NCI-H526 (cell line): Measurements from ENCODE around the gene FAM184B.
A peak's percentile ranks its signal among the peaks of the same experiment; 100 is the strongest.

Experiments used
- DNase-seq, 2 experiments: peaks; one replicate each; lab custom pipeline; 2025; lab: John Stamatoyannopoulos, UW

The FAM184B gene

GRCh38 chr4:17781300-17782287, at the start of gene FAM184B:
TSS of gene FAM184B (minus strand) at chr4:17781621. CDS start at chr4:17781299, 322 bp downstream.
- peak in 1 of 2 experiments; percentile 64 for DNase-seq

DNA sequence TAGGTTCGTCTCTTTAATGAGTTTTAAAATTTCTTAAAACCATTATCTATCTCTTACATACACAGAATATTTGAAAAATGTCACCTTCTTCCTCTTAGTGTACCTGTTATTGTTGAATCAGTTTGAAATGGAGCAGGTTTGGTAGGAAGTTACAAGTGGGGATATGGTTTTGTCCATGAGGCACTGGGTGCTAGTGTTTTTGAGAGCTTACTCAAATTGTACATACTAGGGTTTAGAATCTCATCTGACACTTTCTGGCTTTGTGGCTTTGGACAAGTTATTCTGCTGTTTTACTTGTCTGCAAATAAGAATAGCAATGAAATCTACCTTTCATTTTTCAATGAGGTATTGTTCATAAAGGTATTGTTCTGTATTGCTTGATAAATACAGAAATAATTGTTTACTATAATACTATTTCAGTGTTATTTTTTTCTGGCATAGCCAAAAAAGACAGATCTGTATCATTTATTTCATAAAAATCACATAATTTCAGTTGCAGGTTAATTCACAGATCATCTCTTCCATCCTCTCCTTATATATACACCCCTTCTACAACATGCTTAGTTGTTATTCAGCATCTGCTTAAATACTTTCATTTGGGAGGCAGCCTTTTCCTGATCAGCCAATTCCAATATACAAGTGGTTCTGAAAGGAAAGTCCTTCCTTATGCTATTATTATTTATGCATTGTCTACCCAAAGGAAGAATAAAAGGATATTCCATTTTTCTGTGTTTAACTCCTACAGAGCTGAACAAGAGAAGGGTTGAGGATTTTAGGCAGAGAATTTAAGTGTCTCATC, 42.6 kb upstream of the FAM184B start:
- DNase-seq, result no peak

DNA sequence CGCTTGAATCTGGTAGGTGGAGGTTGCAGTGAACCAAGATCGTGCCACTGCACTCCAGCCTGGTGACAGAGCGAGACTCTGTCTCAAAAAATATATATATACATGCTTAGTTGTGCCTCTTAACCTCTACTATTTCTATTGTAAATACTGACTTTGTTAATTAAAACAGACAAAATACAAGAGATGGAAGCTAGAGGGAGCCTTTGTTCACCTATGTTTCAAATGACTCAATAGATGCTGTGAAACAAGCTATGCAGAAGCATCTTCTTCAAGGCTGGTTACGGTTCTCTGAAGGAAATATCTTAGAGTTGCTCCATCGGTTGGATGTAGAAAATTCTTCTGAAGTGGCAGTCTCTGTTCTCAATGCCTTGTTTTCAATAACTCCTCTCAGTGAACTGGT, 35.6 kb upstream of the FAM184B start:
- DNase-seq, result peak; percentile 37 to 39

DNA sequence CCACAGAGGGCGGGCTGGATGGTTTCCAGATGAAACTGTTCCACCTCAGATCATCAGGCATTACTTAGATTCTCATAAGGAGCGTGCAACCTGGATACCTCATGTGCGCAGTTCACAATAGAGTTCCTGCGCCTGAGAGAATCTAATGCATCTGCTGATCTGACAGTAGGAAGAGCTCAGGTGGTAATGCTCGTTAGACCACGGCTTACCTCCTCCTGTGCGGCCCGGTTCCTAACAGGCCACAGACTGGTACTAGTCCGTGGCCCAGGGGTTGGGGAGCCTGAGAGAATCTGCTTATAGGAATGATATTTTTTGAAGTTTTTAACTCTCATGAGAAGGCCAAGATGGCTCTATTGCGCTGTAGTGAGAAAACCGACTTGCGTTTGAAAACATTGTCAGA, 34.7 kb upstream of the FAM184B start:
- no peak for DNase-seq

DNA sequence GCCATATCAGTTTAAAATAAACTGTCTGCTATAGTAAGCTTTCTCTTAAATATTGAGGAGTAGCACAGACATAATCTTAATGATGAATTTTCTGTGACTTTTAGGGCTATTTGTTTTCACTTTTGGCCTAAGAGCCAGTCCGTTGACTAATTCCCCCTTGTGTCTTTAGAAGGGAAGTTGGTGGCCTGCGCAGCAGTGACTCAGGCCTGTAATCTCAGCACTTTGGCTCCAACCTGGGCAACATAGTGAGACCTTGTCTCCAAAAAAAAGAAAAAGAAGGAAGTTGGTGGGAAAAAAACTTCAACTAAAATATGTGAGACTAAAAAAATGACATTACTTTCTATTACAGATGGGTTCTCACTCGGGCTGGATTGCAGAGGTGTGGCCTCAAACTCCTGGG, 32.7 kb upstream of the FAM184B start:
- DNase-seq, result no peak

GRCh38 chr4:17812801-17813200, 31.4 kb upstream of the FAM184B start:
- no peak for DNase-seq

GRCh38 chr4:17812125-17812524, 30.7 kb upstream of the FAM184B start:
- DNase-seq, result no peak

DNA sequence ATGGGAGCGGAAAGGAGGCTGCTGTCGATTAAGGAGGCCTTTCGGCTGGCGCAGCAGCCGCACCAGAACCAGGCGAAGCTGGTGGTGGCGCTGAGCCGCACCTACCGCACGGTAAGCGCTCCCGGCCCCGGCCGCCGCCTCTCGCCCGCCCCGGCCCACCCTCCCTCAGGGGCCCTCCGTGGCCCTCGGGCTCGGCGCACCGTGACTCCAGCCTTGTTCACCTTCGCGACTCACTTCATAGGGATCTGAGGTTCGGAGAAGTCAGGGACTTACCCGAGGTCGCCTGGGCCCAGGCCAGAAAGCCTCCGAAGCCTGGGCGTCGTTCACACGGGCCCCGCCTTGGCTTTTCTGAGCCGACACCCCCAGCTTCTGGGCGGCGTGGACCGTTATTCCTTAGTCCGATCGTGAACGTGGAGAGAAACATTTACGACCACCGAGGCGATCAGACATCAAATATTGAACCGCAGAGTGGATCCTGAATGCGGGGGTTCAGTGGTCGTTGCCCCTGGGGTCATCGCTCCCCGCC, 29.7 kb upstream of the FAM184B start:
- DNase-seq, result no peak

DNA sequence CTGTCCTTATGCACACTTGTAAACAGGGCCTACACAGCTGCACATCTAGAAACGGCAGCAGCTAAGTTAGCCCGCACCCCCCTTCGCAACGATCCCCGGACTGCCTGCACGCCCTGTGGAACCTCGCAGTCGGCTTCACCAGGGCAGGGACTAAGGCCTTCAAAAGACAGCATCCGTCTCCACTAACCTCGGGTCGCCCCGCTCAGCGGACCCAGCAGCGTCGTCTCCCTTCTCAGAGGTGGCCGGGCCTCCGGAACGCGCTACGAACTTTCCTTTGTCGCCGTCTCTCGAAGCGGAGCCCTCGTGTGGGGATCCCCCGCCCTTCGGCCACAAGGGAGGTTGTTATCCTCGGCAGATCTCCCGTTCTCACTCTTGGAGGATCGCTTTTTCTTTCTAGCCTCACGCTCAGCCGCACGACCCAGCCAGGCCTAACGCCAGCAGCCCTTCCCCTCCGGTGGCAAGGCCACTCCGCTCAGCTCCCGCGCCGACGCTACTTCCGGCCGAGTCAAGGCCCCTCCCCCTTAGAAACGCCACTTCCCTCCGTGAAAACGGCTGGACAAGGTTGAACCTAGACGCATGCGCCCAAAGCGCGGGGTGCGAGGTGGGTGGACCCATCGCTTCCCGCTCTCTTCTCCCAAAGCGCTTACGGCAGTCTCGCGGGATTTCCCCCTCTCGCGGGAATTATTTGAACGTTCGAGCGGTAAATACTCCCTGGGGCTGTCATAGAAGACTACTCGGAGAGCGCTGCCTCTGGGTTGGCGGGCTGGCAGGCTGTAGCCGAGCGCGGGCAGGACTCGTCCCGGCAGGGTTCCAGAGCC, 29.0 kb upstream of the FAM184B start, which contains the start of the genes DCAF16 and NCAPG:
DCAF16 (minus strand) TSS at position 498 of the 818 bp plus-strand sequence. CDS start 6,616 bp downstream, outside the sequence.
NCAPG (plus strand) TSS at position 720 of the 818 bp plus-strand sequence. CDS start 99 bp downstream, outside the sequence.
- DNase-seq, result peak; percentile 98 to 99

DNA sequence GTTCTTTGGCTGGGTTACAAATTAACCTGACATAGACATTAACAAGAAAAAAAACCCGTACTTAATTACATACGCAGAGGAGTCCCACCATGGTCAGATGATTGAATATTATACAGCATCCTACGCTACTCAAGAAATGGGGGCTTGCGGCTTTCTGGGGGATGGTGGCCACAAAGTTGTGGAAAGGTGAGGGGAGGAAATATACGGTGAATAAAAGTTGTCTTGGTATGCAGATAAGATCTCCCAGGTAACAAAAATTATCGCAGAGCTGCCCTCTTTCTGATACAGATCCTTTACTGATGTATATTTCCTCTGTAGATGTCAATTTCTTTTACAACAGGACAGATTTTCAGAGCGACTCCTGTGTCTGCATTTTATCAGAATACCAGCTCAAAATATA, 28.2 kb upstream of the FAM184B start:
- DNase-seq, result peak in 1 of 2 experiments; percentile 10

DNA sequence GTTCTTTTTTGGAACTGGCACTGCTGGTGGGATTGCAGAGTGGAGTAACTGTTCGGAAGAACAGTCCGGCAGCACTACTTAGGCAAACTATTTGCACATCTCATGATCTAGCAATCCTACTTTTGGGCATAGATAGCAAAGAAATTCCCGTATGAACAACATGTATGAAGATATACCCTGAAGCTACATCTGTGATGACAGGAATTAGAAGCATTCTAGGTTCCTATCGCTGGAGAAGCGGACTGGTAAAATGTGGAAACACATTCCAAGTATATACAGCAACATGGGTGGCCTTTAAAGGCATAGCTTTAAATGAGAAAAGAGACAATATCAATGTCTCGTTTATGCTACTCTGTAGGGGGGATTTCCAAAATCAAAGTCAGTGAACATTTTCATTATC, 26.0 kb upstream of the FAM184B start:
- DNase-seq, result no peak

DNA sequence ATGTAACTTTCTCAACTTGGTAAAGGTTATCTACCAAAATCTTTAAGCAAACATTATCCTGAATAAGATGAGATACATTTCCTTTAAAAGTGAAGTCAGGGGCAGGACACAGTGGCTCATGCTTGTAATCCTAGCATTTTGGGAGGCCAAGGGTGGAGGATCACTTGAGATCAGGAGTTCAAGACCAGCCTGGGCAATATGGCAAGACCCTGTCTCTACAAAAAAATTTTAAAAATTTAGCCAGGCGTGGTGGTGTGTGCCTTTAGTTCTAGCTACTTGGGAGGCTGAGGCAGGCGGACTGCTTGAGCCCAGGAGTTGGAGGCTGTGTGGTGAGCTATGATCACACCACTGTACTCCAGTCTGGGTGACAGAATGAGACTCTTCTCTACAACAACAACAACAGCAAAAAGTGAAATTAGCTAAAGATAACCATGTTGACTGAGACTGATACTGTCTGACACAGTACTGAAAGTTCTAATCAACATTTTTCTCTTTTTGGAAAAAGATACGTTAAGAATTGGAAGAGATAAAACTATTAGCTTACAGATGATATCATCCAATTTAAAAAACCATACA, 24.2 kb upstream of the FAM184B start:
- DNase-seq, result no peak

DNA sequence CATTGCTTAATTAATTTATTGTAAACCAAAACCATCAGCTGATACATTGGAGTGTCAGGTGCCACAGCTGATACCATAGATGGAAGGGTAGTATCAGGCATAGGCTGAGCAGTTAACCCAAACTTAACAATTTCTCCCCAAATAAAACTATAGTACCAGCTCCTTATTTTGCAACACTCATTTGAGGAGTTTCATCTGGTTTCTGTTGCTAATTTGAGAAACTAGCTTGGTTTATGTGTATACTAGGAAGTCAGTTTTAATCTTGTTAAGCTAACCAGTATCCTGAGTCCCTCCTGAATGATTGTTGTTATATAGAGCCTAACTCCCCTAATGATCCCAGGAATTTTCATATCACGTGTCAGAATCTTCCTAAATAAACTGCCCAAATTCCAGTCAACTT, 16.4 kb upstream of the FAM184B start:
- DNase-seq, result no peak

GRCh38 chr4:17794730-17795129, 13.3 kb upstream of the FAM184B start:
- DNase-seq, result no peak

GRCh38 chr4:17788956-17789355, 7.5 kb upstream of the FAM184B start:
- peak in 1 of 2 experiments; percentile 20 for DNase-seq

GRCh38 chr4:17787315-17787714, 5.9 kb upstream of the FAM184B start:
- DNase-seq, result no peak

DNA sequence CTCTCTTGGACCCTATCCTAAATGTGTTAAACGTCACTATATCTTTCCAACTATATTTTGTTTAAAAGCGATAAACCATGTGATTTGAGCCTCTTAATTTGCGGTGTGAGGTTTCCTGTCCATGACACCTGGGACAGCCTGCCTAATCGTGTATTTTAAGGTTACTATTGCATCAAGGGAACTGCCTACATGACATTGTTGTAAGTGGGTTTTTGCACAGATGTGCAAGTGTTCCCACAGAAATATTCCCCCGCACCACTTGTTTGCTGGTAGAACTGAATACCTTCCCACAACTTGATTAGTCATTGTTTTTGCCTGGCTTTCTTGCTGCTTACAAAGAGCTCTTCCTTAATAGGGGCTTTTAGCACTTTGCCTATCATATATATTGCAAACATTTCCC, 5.1 kb upstream of the FAM184B start:
- DNase-seq, result no peak

DNA sequence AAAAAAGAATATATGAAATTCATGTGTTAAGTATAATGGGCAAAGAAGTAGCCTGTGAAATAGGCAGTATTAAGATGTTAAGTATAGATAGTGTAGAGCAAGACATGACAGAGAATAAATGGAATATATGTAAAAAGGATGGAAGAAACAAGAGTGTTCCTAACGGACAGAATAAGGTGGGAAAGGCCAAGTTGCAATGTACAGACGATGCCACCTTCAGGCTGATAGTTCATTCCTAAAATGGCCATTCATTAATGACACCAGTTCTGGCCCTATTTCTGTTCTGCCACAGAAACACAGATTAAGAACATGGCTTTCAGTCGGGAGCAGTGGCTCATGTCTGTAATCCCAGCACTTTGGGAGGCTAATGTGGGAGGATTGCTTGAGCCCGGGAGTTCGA, 4.4 kb upstream of the FAM184B start:
- DNase-seq, result peak in 1 of 2 experiments; percentile 21

GRCh38 chr4:17780501-17781299, 721 bp downstream of the FAM184B start:
- DNase-seq, result no peak

DNA sequence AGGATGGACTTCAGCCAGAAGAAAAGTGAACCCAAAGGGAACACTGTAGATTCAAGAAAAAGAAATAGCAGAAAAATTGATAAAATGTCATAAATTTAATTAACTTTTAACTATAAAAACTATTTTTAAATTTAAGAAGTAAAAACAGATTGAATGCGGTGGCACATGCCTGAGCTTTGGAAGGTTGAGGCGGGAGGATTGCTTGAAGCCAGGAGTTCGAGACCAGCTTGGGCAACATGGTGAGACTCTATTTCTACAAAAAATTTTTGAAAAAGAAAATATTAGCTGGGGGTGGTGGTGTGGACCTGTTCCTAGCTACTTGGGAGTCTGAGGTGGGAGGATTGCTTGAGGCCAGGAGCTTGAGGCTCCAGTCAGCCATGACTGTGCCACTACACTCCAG, 3.0 kb downstream of the FAM184B start:
- no peak for DNase-seq
